Mucosa of descending colon (tissue), 3 donors: Measurements from ENCODE around the gene ADRA2C. TPM values are rescaled to one million over a fixed set of nuclear protein-coding genes. Genes with fewer than 3 reads are reported as not detected.
A peak's percentile ranks its signal among the peaks of the same experiment; 100 is the strongest.

Source experiments
- ATAC-seq: fragments of 200-7000 bp; cut with Tn5 transposase; one replicate; pipeline ENCODE4 v1.9.1; 2020; ENCODE audit warnings: mild to moderate bottlenecking, moderate library complexity
- DNase-seq, 3 donors: peaks; one replicate each; pipeline ENCODE4 v3.0.0-alpha.2; 2020
- H3K36me3 ChIP-seq: fragments of 200-600 bp; one replicate; pipeline ENCODE4 v1.8.0; 2021; ENCODE audit warnings: low read depth, mild to moderate bottlenecking
- H3K4me1 ChIP-seq: fragments of 200-600 bp; one replicate; pipeline ENCODE4 v1.8.0; 2021; ENCODE audit warnings: low read depth, mild to moderate bottlenecking
- H3K4me3 ChIP-seq: fragments of 200-600 bp; one replicate; pipeline ENCODE4 v1.8.0; 2021; ENCODE audit warnings: mild to moderate bottlenecking
- H3K9me3 ChIP-seq: fragments of 200-600 bp; one replicate; pipeline ENCODE4 v1.8.0; 2021; ENCODE audit warnings: mild to moderate bottlenecking
- CTCF ChIP-seq: fragments of 200-600 bp; IDR thresholded peaks from one replicate; pipeline ENCODE4 v1.8.0; 2022; ENCODE audit warnings: antibody characterized with exemption, mild to moderate bottlenecking
- intact Hi-C, 2 donors: fragments of 100-400 bp; cut with DNase I in 1 of 2; cut with micrococcal nuclease in 1 of 2; formaldehyde crosslinking; loops; one replicate each; pipeline versions ENCODE4 v1.11.0 to v1.11.1; 2022; cut with DNase I, micrococcal nuclease
- total RNA-seq, 3 donors: library from RNA; stranded (reverse); fragmentation: NEBNext Ultra II Directional in 2 of 3; extraction: Animal tissue kit (Norgen Biotek cat#: 25700) in 2 of 3; gene quantifications; one replicate each; pipeline versions ENCODE4 v1.2.1 to v1.2.4, GENCODE V29; 2021 to 2023
- donor health status: DM: no; HTN: no; CAD: no; lungs with moderate emphysema.
- donor health status: DM: no; HTN: no; CAD: no.
- donor health status: DM: no; HTN: yes; CAD: no.

Gene ADRA2C
- total RNA-seq, 3 donors from 2014 or later = 0.69 to 2.3 (median 1.4) TPM

GRCh38 chr4:3776166-3777032, 10.2 kb downstream of the ADRA2C start:
- Histone ChIP-seq H3K4me3 (no peak overlapping the region), H3K9me3 (no peaks in the 10 kb centered on the region), H3K36me3 (no peaks in the 10 kb centered on the region), H3K4me1 (no peaks in the 10 kb centered on the region)
- no peak for TF ChIP-seq CTCF
- ATAC-seq (no peak), DNase-seq (no peak)
- intact Hi-C loops = no loop called here

DNA sequence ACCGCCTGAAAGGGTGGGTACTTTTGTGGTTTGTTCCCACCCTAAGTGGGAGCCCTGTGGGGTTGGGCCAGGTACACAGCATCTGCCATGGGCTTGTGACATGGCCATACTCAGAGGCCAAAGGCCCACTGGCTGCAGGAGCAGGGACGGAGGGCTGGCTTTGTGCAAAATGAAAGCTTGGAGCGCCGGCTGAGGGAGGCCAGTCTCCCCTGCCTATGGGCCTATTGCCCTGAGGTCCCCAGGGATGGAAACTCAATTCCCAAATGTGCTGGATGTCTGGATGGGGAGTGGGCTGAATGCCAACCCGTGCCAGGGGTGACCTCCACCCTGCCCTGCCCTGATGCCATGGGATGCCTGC, 10.8 kb downstream of the ADRA2C start:
- no peaks in the 10 kb centered on the region for H3K4me1 ChIP-seq
- no peak for TF ChIP-seq CTCF
- ATAC-seq = no peak
- DNase-seq = no peak
- H3K4me3 ChIP-seq = no peak overlapping the region
- H3K36me3 ChIP-seq = no peaks in the 10 kb centered on the region
- intact Hi-C loops = no loop called here
- no peaks in the 10 kb centered on the region for H3K9me3 ChIP-seq

DNA sequence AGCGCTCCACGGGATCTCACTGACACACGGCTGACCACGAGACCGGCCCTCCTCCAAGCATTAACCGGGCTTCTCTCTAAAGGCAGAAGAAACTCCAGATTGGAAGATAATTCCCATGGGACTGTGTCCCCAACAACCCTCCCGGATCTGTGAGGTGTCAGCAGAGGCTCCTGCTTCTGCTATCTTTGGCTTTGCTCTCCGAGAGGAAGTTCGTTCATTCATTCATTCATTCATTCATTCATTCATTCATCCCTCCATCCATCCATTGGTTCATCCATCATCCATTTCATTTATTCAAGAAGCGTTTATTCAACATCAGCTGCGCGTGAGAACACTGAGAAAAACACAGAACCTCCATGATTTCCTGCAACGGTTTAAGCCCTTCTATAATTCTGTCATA, 11.5 kb downstream of the ADRA2C start:
- no peak for TF ChIP-seq CTCF
- ATAC-seq (no peak), DNase-seq (no peak)
- H3K36me3 ChIP-seq = no peaks in the 10 kb centered on the region
- H3K4me3 ChIP-seq = no peak overlapping the region
- H3K9me3 ChIP-seq = no peaks in the 10 kb centered on the region
- H3K4me1 ChIP-seq = no peaks in the 10 kb centered on the region
- intact Hi-C loops = no loop called here

GRCh38 chr4:3779509-3779908, 13.3 kb downstream of the ADRA2C start:
- Histone ChIP-seq H3K4me1 (no peaks in the 10 kb centered on the region), H3K9me3 (no peaks in the 10 kb centered on the region), H3K36me3 (no peaks in the 10 kb centered on the region), H3K4me3 (no peak overlapping the region)
- TF ChIP-seq CTCF = no peak
- DNase-seq (no peak), ATAC-seq (no peak)
- intact Hi-C loops = no loop called here

DNA sequence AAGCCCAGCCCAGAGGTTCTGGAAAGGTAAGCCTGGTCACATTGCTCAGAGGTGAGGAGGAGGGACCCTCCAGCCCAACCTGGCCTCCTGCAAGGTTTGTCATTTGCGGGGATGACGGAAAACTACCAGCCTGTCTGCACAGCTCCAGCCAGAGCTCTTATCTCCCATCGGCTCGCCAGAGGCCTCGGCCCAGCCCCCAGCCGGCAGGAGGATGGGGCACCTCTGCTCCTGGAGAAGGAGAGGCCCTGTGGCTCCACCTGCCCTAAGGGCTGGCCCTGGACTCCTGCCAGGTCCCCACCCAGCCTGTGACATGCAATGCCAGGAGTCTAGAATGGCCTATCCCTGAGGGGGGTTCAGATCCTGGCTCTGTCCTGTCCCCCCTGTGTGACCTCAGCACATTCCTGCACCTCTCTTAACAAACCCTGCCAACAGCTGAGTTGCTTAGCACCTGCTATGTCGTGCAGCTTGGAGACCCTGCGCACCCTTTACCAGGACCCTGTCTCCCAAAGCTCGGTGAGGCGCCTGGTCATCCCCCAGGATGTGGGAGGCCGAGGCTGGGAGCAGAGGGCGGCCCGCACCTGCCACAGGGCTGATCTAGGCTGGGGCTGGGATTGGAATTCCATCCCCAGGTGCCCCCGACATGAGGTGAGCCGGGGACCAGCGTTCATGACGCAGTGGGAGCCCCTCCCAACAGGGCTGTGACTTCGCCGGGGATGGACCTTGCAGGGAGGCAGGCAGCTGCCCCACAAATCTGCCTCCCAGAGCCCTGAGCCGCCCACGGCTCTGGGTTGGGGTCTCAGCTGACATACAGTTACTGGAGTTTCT, 14.4 kb downstream of the ADRA2C start:
- no peaks in the 10 kb centered on the region for H3K9me3 ChIP-seq
- no peaks in the 10 kb centered on the region for H3K4me1 ChIP-seq
- TF ChIP-seq CTCF = no peak
- DNase-seq = peak in 1 of 3 donors; percentile 17
- intact Hi-C loops = no loop called here
- H3K36me3 ChIP-seq = no peaks in the 10 kb centered on the region
- peak; percentile 31 for ATAC-seq
- no peak overlapping the region for H3K4me3 ChIP-seq
